ENCODE results near the gene CPAMD8.
"Not testable (repeated sequence)": the region's sequence is repeated elsewhere in the genome, so short reads cannot be mapped to it uniquely, and the experiment has no call there.

CPAMD8 gene

DNA sequence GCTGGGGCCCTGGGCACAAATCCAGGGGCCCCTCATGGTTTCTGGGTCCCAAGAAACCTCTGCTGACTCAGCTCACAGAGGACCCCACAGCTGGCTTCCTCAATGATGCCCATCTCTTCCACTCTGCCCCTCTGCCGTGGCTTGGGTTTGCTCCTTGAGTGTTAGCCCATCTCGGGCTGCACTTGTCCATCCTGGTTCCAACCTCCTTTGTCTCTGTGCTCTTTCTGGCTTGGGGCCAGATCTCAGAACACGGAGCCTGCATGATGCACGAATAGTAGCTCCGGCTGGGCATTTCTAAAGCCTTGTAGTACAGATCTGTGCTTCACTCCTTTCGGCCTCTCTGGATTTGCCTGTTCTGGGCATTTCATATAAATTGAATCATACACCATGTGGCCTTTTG lies 84.0 kb downstream of the CPAMD8 start:
- no peaks in the 10 kb centered on the region for H3K27me3 ChIP-seq
- no peaks in the 10 kb centered on the region for H3K36me3 ChIP-seq
- TF ChIP-seq, protein P1, sequence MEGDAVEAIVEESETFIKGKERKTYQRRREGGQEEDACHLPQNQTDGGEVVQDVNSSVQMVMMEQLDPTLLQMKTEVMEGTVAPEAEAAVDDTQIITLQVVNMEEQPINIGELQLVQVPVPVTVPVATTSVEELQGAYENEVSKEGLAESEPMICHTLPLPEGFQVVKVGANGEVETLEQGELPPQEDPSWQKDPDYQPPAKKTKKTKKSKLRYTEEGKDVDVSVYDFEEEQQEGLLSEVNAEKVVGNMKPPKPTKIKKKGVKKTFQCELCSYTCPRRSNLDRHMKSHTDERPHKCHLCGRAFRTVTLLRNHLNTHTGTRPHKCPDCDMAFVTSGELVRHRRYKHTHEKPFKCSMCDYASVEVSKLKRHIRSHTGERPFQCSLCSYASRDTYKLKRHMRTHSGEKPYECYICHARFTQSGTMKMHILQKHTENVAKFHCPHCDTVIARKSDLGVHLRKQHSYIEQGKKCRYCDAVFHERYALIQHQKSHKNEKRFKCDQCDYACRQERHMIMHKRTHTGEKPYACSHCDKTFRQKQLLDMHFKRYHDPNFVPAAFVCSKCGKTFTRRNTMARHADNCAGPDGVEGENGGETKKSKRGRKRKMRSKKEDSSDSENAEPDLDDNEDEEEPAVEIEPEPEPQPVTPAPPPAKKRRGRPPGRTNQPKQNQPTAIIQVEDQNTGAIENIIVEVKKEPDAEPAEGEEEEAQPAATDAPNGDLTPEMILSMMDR (IDR thresholded peaks at IDR 0.05; ENCODE audit: low read depth, low read length) = no peak
- no peak for DNase-seq
- no peaks in the 10 kb centered on the region; the same call in 1 of the 2 replicates for H3K9me3 ChIP-seq
- H3K4me1 ChIP-seq = no peaks in the 10 kb centered on the region
- no peak overlapping the region for H3K4me3 ChIP-seq (ENCODE audit: low read depth, low read length)

DNA sequence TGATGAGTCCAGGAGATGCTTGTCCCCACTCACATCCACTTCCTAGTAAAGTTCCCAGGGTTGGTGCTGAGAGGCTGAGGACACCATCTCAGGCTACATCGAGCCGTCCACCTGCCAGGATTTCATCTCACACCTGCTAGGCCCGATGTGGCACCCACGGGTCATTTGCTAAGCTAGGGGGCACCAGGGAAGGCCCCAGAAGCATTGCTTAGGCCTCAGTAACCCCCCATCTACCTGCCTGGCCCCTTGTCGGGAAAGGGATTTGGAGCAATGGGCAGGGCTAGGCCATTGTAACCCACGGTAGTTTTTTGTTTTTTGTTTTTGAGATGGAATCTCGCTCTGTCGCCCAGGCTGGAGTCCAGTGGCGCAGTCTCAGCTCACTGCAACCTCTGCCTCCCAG lies 86.0 kb downstream of the CPAMD8 start:
- H3K27me3 ChIP-seq = no peaks in the 10 kb centered on the region
- no peak overlapping the region for H3K4me3 ChIP-seq (ENCODE audit: low read depth, low read length)
- no peak for DNase-seq
- H3K4me1 ChIP-seq = no peaks in the 10 kb centered on the region
- H3K9me3 ChIP-seq = no peaks in the 10 kb centered on the region
- TF ChIP-seq, protein P1 (IDR thresholded peaks at IDR 0.05; ENCODE audit: low read depth, low read length) = no peak
- H3K36me3 ChIP-seq = no peaks in the 10 kb centered on the region

DNA sequence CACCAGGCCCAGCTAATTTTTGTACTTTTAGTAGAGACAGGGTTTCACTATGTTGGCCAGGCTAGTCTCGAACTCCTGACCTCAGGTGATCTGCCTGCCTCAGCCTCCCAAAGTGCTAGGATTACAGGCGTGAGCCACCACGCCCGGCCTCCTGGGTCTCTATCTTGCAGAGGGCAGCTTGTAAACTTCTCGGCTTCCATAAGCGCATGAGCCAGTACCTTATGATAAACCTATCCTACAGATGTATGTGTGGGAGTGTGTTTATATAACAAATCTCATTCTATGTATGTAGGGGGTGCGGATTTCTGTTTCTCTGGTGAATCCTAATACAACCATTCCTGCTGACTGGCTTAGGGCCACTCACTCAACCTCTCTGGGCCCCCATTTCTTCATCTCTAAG lies 86.5 kb downstream of the CPAMD8 start:
- H3K36me3 ChIP-seq; H3K27me3 ChIP-seq; H3K4me3 ChIP-seq (ENCODE audit: low read depth, low read length); H3K9me3 ChIP-seq; DNase-seq; H3K4me1 ChIP-seq: not testable (repeated sequence)

DNA sequence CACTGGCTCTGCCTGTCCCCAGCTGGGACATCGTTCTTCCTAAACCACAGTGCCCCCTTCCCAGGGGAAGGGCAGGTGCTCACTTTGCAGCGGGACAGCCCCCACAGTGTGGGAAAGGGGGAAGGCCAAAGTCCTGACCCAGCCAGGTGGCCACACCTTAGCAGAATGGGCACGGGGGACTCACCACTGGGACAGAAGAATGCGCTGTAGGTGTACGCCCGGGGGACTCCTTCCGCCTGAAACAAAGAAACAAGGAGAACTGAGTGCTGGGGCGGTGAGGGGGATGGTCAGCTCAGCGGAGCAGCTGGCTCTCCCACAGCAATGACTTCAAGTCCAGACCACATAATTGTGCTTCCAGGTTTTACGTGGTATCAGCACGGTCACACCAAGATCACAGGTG lies 88.4 kb downstream of the CPAMD8 start:
- no peak for DNase-seq
- no peaks in the 10 kb centered on the region for H3K4me1 ChIP-seq
- H3K27me3 ChIP-seq = no peaks in the 10 kb centered on the region
- H3K4me3 ChIP-seq (ENCODE audit: low read depth, low read length) = no peak overlapping the region
- TF ChIP-seq, protein P1 (IDR thresholded peaks at IDR 0.05; ENCODE audit: low read depth, low read length) = no peak
- no peaks in the 10 kb centered on the region for H3K36me3 ChIP-seq
- H3K9me3 ChIP-seq = no peaks in the 10 kb centered on the region

DNA sequence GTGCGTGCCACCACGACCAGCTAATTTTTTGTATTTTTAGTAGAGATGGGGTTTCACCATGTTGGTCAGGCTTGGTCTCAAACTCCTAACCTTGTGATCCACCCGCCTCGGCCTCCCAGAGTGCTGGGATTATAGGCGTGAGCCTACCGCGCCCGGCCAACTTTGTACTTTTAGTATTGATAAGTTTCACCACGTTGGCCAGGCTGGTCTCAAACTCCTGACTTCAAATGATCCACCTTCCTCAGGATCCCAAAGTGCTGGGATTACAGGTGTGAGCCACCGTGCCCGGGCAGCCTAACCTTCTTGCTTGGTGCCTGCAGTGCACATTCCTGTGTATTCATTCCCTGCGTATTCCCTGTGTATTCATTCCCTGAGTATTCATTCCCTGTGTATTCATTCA lies 88.8 kb downstream of the CPAMD8 start:
- not testable (repeated sequence) for H3K9me3 ChIP-seq; H3K4me3 ChIP-seq (ENCODE audit: low read depth, low read length); H3K4me1 ChIP-seq; DNase-seq; H3K27me3 ChIP-seq; H3K36me3 ChIP-seq

DNA sequence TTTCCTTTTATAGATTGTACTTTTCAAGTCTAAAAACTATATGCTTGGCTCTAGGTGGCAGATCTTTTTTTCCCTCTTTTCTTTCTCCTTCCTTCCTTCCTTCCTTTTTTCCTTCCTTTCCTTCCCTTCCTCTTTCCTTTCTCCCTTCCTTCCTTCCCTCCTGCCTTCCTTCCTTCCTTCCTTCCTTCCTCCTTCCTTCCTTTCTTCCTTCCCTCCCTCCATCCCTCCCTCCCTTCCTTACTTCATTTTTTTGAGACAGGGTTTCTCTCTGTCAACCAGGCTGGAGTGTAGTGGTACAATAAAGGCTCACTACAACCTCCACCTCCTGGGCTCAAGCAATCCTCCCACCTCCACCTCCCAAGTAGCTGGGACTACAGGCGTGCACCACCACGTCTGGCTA lies 89.7 kb downstream of the CPAMD8 start:
- Histone ChIP-seq H3K4me3 (ENCODE audit: low read depth, low read length) (no peak overlapping the region), H3K9me3 (no peaks in the 10 kb centered on the region), H3K27me3 (no peaks in the 10 kb centered on the region), H3K36me3 (no peaks in the 10 kb centered on the region), H3K4me1 (no peaks in the 10 kb centered on the region)
- no peak for DNase-seq
- TF ChIP-seq, protein P1 (IDR thresholded peaks at IDR 0.05; ENCODE audit: low read depth, low read length) = no peak

DNA sequence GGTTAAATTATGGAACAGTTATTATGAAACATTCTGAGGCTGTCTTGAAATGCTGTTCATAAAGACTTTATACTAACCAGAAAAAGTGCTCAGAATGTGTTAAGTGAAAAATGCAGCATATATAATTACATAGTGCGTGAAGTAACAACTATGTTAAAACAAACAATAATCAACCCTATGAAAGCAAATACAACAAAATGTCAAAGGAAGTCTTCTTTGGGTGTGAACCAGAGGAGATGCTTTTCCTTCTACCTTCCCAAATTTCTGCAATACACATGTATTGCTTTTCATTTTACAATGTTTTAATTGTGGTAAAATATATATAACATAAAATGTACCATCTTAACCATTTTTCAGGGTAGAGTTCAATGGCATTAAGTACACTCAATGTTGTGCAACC lies 92.1 kb downstream of the CPAMD8 start:
- H3K36me3 ChIP-seq = no peaks in the 10 kb centered on the region
- TF ChIP-seq, protein P1 (IDR thresholded peaks at IDR 0.05; ENCODE audit: low read depth, low read length) = no peak
- H3K27me3 ChIP-seq = no peaks in the 10 kb centered on the region
- no peak for DNase-seq
- no peak overlapping the region for H3K4me3 ChIP-seq (ENCODE audit: low read depth, low read length)
- H3K9me3 ChIP-seq = no peaks in the 10 kb centered on the region
- H3K4me1 ChIP-seq = no peaks in the 10 kb centered on the region
